C1 segment of cervical spinal cord (tissue), 14 donors: Measurements from ENCODE around the gene SHISA7.

ENCODE experiments used
- DNase-seq, 14 donors: peaks; one replicate each; lab custom pipeline; 2025; lab: John Stamatoyannopoulos, UW

Gene SHISA7

GRCh38 chr19:55443045-55443823, at the start of gene SHISA7:
TSS of gene SHISA7 (minus strand) at chr19:55443300. CDS start at chr19:55442863, 437 bp downstream.
- DNase-seq: peak in 7 of 14 donors; percentile 7 to 37 (median 19)

- DNase-seq: no peak
Observed at GRCh38 chr19:55492362-55492944, 49.4 kb upstream of the SHISA7 start.

- DNase-seq: no peak
Observed at GRCh38 chr19:55491546-55492360, 48.7 kb upstream of the SHISA7 start.

GRCh38 chr19:55490478-55491432, 47.7 kb upstream of the SHISA7 start:
- DNase-seq: no peak

GRCh38 chr19:55489711-55490477, 46.8 kb upstream of the SHISA7 start:
- DNase-seq: no peak

- no peak for DNase-seq
Observed at GRCh38 chr19:55488986-55489710, 46.0 kb upstream of the SHISA7 start.

- DNase-seq: peak in 6 of 14 donors; percentile 14 to 38 (median 26)
Observed at GRCh38 chr19:55487924-55488687, 45.0 kb upstream of the SHISA7 start, which contains the start of gene SSC5D. TSS of gene SSC5D (plus strand) at chr19:55488436. CDS start at chr19:55488590, 154 bp downstream.

- peak in 4 of 14 donors; percentile 15 to 64 (median 36) for DNase-seq
Observed at GRCh38 chr19:55486971-55487923, 44.1 kb upstream of the SHISA7 start.

GRCh38 chr19:55486043-55486970, 43.2 kb upstream of the SHISA7 start:
- peak in 1 of 14 donors; percentile 46 for DNase-seq

GRCh38 chr19:55485439-55486011, 42.4 kb upstream of the SHISA7 start:
- no peak for DNase-seq

- peak in 10 of 14 donors; percentile 25 to 57 (median 46) for DNase-seq
Observed at GRCh38 chr19:55484593-55485438, 41.7 kb upstream of the SHISA7 start, which contains the start of gene NAT14. TSS of gene NAT14 (plus strand) at chr19:55485188. CDS start at chr19:55485709, 521 bp downstream.

GRCh38 chr19:55483706-55484592, 40.8 kb upstream of the SHISA7 start:
- DNase-seq: no peak

GRCh38 chr19:55482967-55483705, 40.0 kb upstream of the SHISA7 start:
- DNase-seq: no peak
